Measurements from ENCODE around the gene ARID3B. TPM values are rescaled to one million over a fixed set of nuclear protein-coding genes. Genes with fewer than 3 reads are reported as not detected.
A peak's percentile ranks its signal among the peaks of the same experiment; 100 is the strongest.

The ARID3B gene
- total RNA-seq, 4 donors from 2014 or later = 2.0 to 8.4 (median 5.3) TPM

GRCh38 chr15:74613953-74614743 is 73.1 kb downstream of the ARID3B start:
- no peak for DNase-seq (ENCODE audit: low spot score in 2 of 2)
- Histone ChIP-seq H3K4me1 (peaks cover 0 to 38% (median 31%) of the 10 kb centered on the region in 4 donors), H3K27ac (peak overlapping the region; percentile 93 to 99 (median 96)), H3K27me3 (no peaks in the 10 kb centered on the region), H3K4me3 (peak overlapping the region; percentile 74 to 100 (median 89)), H3K9me3 (no peaks in the 10 kb centered on the region), H3K36me3 (peaks cover 0 to 4% (median under 1%) of the 10 kb centered on the region in 3 donors)
- 38 to 40% methylated on average over 33 to 36 of the region's 38 CpGs for WGBS, 2 donors
- TF ChIP-seq EP300 (IDR thresholded peaks at IDR 0.05) (no peak), CTCF (IDR thresholded peaks at IDR 0.05) (peak in 1 of 5 experiments; percentile 16)

- Histone ChIP-seq H3K4me3 (peak overlapping the region; percentile 74 to 100 (median 89)), H3K27me3 (no peaks in the 10 kb centered on the region), H3K9me3 (no peaks in the 10 kb centered on the region), H3K36me3 (peaks cover 0 to 12% (median 8%) of the 10 kb centered on the region in 3 donors), H3K4me1 (peaks cover 0 to 41% (median 31%) of the 10 kb centered on the region in 4 donors), H3K27ac (peak overlapping the region; percentile 93 to 99 (median 96))
- TF ChIP-seq EP300 (IDR thresholded peaks at IDR 0.05) = peak in 1 of 2 donors; percentile 49
- TF ChIP-seq CTCF (IDR thresholded peaks at IDR 0.05) = no peak
- peak in 1 of 2 donors; percentile 20 for TF ChIP-seq POLR2A (IDR thresholded peaks at IDR 0.05)
- 0 to 1% methylated on average over 17 to 66 of the region's 76 CpGs for WGBS, 2 donors
- peak; percentile 65 to 69 for DNase-seq (ENCODE audit: low spot score in 2 of 2)
Observed at GRCh38 chr15:74614744-74615507, 73.9 kb downstream of the ARID3B start.

GRCh38 chr15:74615508-74616365 is 74.7 kb downstream of the ARID3B start, which contains the start of gene CLK3:
Gene CLK3 (plus strand): TSS chr15:74615836. CDS start chr15:74619197, 3,361 bp downstream.
- Histone ChIP-seq H3K4me1 (peaks cover 0 to 50% (median 33%) of the 10 kb centered on the region in 4 donors), H3K27ac (peak within 1 kb of the TSS; percentile 93 to 99 (median 96)), H3K9me3 (no peaks in the 10 kb centered on the region), H3K27me3 (no peaks in the 10 kb centered on the region), H3K4me3 (peak within 1 kb of the TSS; percentile 74 to 100 (median 89)), H3K36me3 (peaks cover 0 to 20% (median 16%) of the 10 kb centered on the region in 3 donors)
- WGBS, 2 donors = 0 to 1% methylated on average over 30 to 63 of the region's 91 CpGs
- DNase-seq (ENCODE audit: low spot score in 2 of 2) = peak; percentile 85 to 91
- TF ChIP-seq CTCF (IDR thresholded peaks at IDR 0.05) (peak in 1 of 5 experiments; percentile 39), EP300 (IDR thresholded peaks at IDR 0.05) (peak in 1 of 2 donors; percentile 86), POLR2A (IDR thresholded peaks at IDR 0.05) (peak; percentile 62 to 72)

GRCh38 chr15:74616366-74616939 is 75.4 kb downstream of the ARID3B start:
- Histone ChIP-seq H3K27ac (peak overlapping the region; percentile 93 to 99 (median 96)), H3K4me3 (peak overlapping the region; percentile 74 to 100 (median 89)), H3K9me3 (no peaks in the 10 kb centered on the region), H3K4me1 (peaks cover 0 to 57% (median 33%) of the 10 kb centered on the region in 4 donors), H3K36me3 (peaks cover 0 to 27% (median 20%) of the 10 kb centered on the region in 3 donors), H3K27me3 (no peaks in the 10 kb centered on the region)
- TF ChIP-seq EP300 (IDR thresholded peaks at IDR 0.05) (no peak), CTCF (IDR thresholded peaks at IDR 0.05) (no peak), POLR2A (IDR thresholded peaks at IDR 0.05) (no peak)
- DNase-seq (ENCODE audit: low spot score in 2 of 2) = peak; percentile 57 to 65
- WGBS, 2 donors = 3% methylated on average over 15 to 18 of the region's 18 CpGs

Data from tibial nerve (tissue), 4 donors.